DOHH2 (cell line): ENCODE results near the gene HDAC4.

ENCODE experiments used
- H3F3A ChIP-seq: fragments of 200-600 bp; sonication (generic), shearing (Covaris generic); 2 replicates; pipeline ENCODE4 v1.6.0; 2016; ENCODE audit warnings: antibody characterized with exemption, mild to moderate bottlenecking; ENCODE audit not compliant: control insufficient read depth, insufficient read depth
- H3K27ac ChIP-seq: fragments of 200-600 bp; sonication (generic); 2 replicates; pipeline ENCODE4 v1.5.1; 2014; ENCODE audit warnings: low read depth, mild to moderate bottlenecking, low read length, moderate library complexity
- H3K27me3 ChIP-seq: fragments of 200-600 bp; sonication (generic); 2 replicates; pipeline ENCODE4 v1.6.1; 2014; ENCODE audit warnings: mild to moderate bottlenecking, low read length, mixed read lengths; ENCODE audit not compliant: control insufficient read depth
- H3K36me3 ChIP-seq: fragments of 200-600 bp; sonication (generic); 2 replicates; pipeline ENCODE4 v1.6.1; 2014; ENCODE audit warnings: mild to moderate bottlenecking, low read length, moderate library complexity, mixed read lengths; ENCODE audit not compliant: control insufficient read depth
- H3K4me1 ChIP-seq: fragments of 200-600 bp; sonication (generic); 2 replicates; pipeline ENCODE4 v1.6.1; 2014; ENCODE audit warnings: mild to moderate bottlenecking, low read length, mixed read lengths; ENCODE audit not compliant: control insufficient read depth
- H3K4me2 ChIP-seq: fragments of 200-600 bp; sonication (generic); 2 replicates; pipeline ENCODE4 v1.6.0; 2014; ENCODE audit warnings: mild to moderate bottlenecking, low read length, moderate library complexity
- H3K4me3 ChIP-seq: fragments of 200-600 bp; sonication (generic); 2 replicates; pipeline ENCODE4 v1.5.1; 2014; ENCODE audit warnings: mild to moderate bottlenecking, low read length, mixed read lengths
- H3K79me2 ChIP-seq: fragments of 200-600 bp; sonication (generic); 2 replicates; pipeline ENCODE4 v1.6.1; 2014; ENCODE audit warnings: mild to moderate bottlenecking, low read length, mixed read lengths; ENCODE audit not compliant: control insufficient read depth
- H3K9me2 ChIP-seq: fragments of 200-600 bp; sonication (generic); replicated peaks from 2 replicates; pipeline ENCODE4 v1.6.1; 2014; ENCODE audit warnings: mild to moderate bottlenecking, low read length, mixed read lengths; ENCODE audit not compliant: control insufficient read depth
- H3K9me3 ChIP-seq: fragments of 200-600 bp; sonication (generic); 2 replicates; pipeline ENCODE4 v1.6.1; 2014; ENCODE audit warnings: antibody characterized with exemption, low read length, mixed read lengths; ENCODE audit not compliant: control insufficient read depth, insufficient read depth
- H4K20me1 ChIP-seq: fragments of 200-600 bp; sonication (generic); 2 replicates; pipeline ENCODE4 v1.6.0; 2014; ENCODE audit warnings: low read depth, mild to moderate bottlenecking, antibody characterized with exemption, low read length, moderate library complexity; ENCODE audit not compliant: control insufficient read depth, insufficient read depth
- EZH2phosphoT487 ChIP-seq: fragments of 200-600 bp; sonication (generic); IDR thresholded peaks from 2 replicates; pipeline ENCODE4 v1.6.1; 2017; ENCODE audit warnings: borderline replicate concordance, mild to moderate bottlenecking, antibody characterized with exemption, low read length, moderate library complexity, mixed read lengths
- TF ChIP-seq, protein P1 (sequence below): fragments of 200-600 bp; sonication (generic); IDR thresholded peaks from one replicate; pipeline ENCODE4 v1.5.1; 2014; ENCODE audit warnings: antibody characterized with exemption, mild to moderate bottlenecking, low read depth, low read length; ENCODE audit not compliant: poor library complexity, severe bottlenecking

Gene HDAC4

DNA sequence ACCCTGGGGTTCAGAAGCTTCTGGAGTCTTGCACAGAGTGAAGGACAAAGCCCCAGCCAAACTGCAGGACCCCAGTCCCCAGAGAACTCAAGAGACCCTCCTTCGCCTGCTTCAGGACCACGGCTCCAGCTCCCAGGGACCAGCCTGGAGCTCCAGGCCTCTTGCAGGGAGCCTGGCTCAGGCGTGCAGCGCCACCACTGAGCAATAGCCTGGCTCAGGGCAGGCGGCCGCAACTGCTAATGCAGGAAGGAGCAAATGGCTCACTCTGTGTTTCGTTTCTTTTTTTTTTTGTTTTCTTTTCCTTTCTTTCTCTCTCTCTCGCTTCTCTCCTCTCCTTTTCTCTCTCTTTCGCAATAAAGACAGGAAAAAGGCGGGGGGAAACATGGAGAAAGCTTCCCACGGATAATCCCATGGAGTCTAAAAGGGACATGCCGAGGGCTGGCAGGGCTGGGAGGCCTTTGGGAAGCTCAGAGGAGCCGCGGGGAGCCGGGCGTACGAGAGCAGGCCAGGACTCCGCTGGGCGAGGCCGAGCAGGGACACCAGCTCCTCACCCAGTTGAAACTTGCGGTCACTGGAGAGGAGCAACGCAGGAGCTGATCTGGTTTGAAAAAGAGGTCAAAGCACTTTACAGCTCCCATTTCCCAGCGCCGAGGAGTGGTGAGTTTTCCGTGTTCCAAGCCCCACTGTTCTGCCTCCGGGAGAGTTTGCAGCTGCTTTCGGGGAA is 308.1 kb downstream of the HDAC4 start:
- Histone ChIP-seq H3K27ac (no peak overlapping the region), H3K4me1 (no peaks in the 10 kb centered on the region), H3K79me2 (no peaks in the 10 kb centered on the region), H3K4me2 (no peak overlapping the region), H3F3A (no peaks in the 10 kb centered on the region), H3K9me2 (no peaks in the 10 kb centered on the region), H3K4me3 (no peak overlapping the region), H3K36me3 (no peaks in the 10 kb centered on the region), H3K9me3 (no peaks in the 10 kb centered on the region), H3K27me3 (no peaks in the 10 kb centered on the region), H4K20me1 (no peaks in the 10 kb centered on the region)
- TF ChIP-seq EZH2phosphoT487, result no peak
- TF ChIP-seq, protein P1, sequence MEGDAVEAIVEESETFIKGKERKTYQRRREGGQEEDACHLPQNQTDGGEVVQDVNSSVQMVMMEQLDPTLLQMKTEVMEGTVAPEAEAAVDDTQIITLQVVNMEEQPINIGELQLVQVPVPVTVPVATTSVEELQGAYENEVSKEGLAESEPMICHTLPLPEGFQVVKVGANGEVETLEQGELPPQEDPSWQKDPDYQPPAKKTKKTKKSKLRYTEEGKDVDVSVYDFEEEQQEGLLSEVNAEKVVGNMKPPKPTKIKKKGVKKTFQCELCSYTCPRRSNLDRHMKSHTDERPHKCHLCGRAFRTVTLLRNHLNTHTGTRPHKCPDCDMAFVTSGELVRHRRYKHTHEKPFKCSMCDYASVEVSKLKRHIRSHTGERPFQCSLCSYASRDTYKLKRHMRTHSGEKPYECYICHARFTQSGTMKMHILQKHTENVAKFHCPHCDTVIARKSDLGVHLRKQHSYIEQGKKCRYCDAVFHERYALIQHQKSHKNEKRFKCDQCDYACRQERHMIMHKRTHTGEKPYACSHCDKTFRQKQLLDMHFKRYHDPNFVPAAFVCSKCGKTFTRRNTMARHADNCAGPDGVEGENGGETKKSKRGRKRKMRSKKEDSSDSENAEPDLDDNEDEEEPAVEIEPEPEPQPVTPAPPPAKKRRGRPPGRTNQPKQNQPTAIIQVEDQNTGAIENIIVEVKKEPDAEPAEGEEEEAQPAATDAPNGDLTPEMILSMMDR, result no peak

DNA sequence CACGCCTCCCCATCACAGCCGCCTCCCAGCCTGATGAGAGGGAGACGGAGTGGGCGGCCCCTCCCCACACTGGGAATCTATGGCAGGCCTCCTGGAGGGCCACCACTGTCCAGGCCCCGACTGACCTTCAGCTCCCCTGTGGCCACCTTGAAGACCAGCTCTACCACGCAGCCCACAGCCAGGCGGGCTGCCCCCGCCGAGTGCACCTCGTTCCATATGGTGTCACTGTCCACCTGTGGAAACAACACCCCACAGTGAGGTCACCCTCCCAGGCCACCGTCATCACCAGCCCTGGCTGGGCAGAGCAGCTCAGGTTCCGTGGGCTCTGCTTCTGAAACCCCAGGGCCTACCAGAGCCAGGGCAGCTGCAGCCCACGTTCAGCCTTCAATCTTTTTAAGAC is 310.9 kb downstream of the HDAC4 start:
- Histone ChIP-seq H3K4me3 (no peak overlapping the region), H3K36me3 (no peaks in the 10 kb centered on the region), H3K4me2 (no peak overlapping the region), H4K20me1 (no peaks in the 10 kb centered on the region), H3K9me3 (no peaks in the 10 kb centered on the region), H3K27me3 (no peaks in the 10 kb centered on the region), H3K4me1 (no peaks in the 10 kb centered on the region), H3K27ac (no peak overlapping the region), H3F3A (no peaks in the 10 kb centered on the region), H3K79me2 (no peaks in the 10 kb centered on the region), H3K9me2 (no peaks in the 10 kb centered on the region)
- TF ChIP-seq, protein P1, result no peak
- no peak for TF ChIP-seq EZH2phosphoT487

DNA sequence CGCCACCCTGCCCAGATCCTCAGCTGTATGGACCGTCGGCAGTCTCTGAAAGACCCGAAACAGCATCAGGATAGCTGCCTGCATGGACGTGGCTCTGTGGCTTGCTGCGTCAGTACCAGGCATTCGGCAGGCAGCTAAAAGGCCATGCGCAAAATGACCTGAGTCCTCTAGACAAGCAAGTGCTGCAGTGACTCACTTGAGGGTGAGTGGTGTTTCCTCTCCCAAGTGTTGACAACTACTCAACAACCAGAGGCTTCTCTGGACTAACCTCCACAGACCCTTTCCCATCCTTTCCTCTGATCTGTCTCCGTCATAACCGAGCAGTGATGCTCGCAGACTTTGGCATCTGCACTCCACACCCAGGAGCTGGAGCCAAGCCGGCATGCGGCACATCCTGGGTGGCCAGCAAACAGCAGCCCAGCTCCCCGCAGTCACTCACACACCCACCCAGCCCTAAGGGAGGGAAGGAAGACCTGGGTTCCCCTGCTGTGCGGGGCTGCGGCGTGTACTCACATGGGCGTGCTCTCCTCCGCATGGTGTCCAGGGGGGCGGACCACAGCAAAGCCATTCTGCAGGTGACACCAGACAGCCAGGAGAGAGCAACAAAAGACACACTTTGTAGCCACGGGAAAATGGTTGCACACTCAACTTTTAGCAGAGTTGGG is 313.6 kb downstream of the HDAC4 start:
- H3K79me2 ChIP-seq, result no peaks in the 10 kb centered on the region
- H3K9me3 ChIP-seq, result no peaks in the 10 kb centered on the region
- H3K4me2 ChIP-seq, result no peak overlapping the region
- H4K20me1 ChIP-seq, result no peaks in the 10 kb centered on the region
- no peak overlapping the region for H3K27ac ChIP-seq
- TF ChIP-seq, protein P1, result no peak
- no peak for TF ChIP-seq EZH2phosphoT487
- no peaks in the 10 kb centered on the region for H3K9me2 ChIP-seq
- no peak overlapping the region for H3K4me3 ChIP-seq
- H3K36me3 ChIP-seq, result no peaks in the 10 kb centered on the region
- no peaks in the 10 kb centered on the region for H3K4me1 ChIP-seq
- no peaks in the 10 kb centered on the region for H3F3A ChIP-seq
- no peaks in the 10 kb centered on the region for H3K27me3 ChIP-seq
